SU-DHL-6 (cell line): ENCODE results near the gene S100A5.

Experiments used
- H2AFZ ChIP-seq: fragments of 200-600 bp; sonication (generic); 2 replicates; pipeline ENCODE4 v1.6.1; 2014; ENCODE audit warnings: low read depth, mild to moderate bottlenecking, moderate library complexity, mixed read lengths, antibody characterized with exemption, low read length; ENCODE audit not compliant: severe bottlenecking
- H3F3A ChIP-seq: fragments of 200-600 bp; shearing (Covaris generic); 2 replicates; pipeline ENCODE4 v1.6.0; 2016; ENCODE audit warnings: antibody characterized with exemption, mild to moderate bottlenecking; ENCODE audit not compliant: insufficient read depth
- H3K27ac ChIP-seq: fragments of 200-600 bp; sonication (generic); 2 replicates; pipeline ENCODE4 v1.5.1; 2016; ENCODE audit warnings: low read depth, mild to moderate bottlenecking, low read length, moderate library complexity, mixed read lengths
- H3K27me3 ChIP-seq: fragments of 200-600 bp; sonication (generic), shearing (Covaris generic); 2 replicates; pipeline ENCODE4 v1.6.0; 2014; ENCODE audit warnings: mild to moderate bottlenecking, low read length
- H3K36me3 ChIP-seq: fragments of 200-600 bp; sonication (generic); 2 replicates; pipeline ENCODE4 v1.6.1; 2014; ENCODE audit warnings: mild to moderate bottlenecking, low read length, mixed read lengths
- H3K4me2 ChIP-seq: fragments of 300-600, 200-600 bp; shearing (Covaris generic), sonication (generic); 2 replicates; pipeline ENCODE4 v1.6.0; 2014; ENCODE audit warnings: low read length, low read depth, mild to moderate bottlenecking; ENCODE audit not compliant: poor library complexity, severe bottlenecking
- H3K4me3 ChIP-seq: fragments of 200-600 bp; sonication (generic); 2 replicates; pipeline ENCODE4 v1.5.1; 2014; ENCODE audit warnings: antibody characterized with exemption, low read length, mild to moderate bottlenecking, mixed read lengths; ENCODE audit not compliant: insufficient read depth, poor library complexity, severe bottlenecking
- H3K79me2 ChIP-seq: fragments of 200-600 bp; sonication (generic); 2 replicates; pipeline ENCODE4 v1.6.1; 2014; ENCODE audit warnings: mild to moderate bottlenecking, low read length, moderate library complexity; ENCODE audit not compliant: insufficient read depth
- H3K9ac ChIP-seq: fragments of 200-600 bp; sonication (generic); 2 replicates; pipeline ENCODE4 v1.7.0; 2014; ENCODE audit warnings: mild to moderate bottlenecking, low read length
- H3K9me2 ChIP-seq: fragments of 200-600 bp; sonication (generic); replicated peaks from 2 replicates; pipeline ENCODE4 v1.6.1; 2014; ENCODE audit warnings: low read length; ENCODE audit not compliant: insufficient read depth
- H3K9me3 ChIP-seq: fragments of 200-600 bp; sonication (generic); 2 replicates; pipeline ENCODE4 v1.6.1; 2014; ENCODE audit warnings: low read length, mixed read lengths; ENCODE audit not compliant: insufficient read depth
- H4K20me1 ChIP-seq: fragments of 200-600 bp; sonication (generic); 2 replicates; pipeline ENCODE4 v1.6.1; 2014; ENCODE audit warnings: low read depth, mild to moderate bottlenecking, antibody characterized with exemption, low read length, moderate library complexity, mixed read lengths
- EZH2phosphoT487 ChIP-seq: fragments of 200-600 bp; sonication (generic), shearing (Covaris generic); conservative IDR thresholded peaks from 2 replicates; pipeline ENCODE4 v1.6.1; 2018; ENCODE audit warnings: mild to moderate bottlenecking, antibody characterized with exemption, low read length, moderate library complexity, mixed read lengths
- TF ChIP-seq, protein P1 (sequence below): fragments of 200-600 bp; sonication (generic); IDR thresholded peaks from one replicate; pipeline ENCODE4 v1.5.1; 2017; ENCODE audit warnings: antibody characterized with exemption, mild to moderate bottlenecking, low read length, moderate library complexity; ENCODE audit not compliant: insufficient read depth, poor library complexity, severe bottlenecking

S100A5 gene

DNA sequence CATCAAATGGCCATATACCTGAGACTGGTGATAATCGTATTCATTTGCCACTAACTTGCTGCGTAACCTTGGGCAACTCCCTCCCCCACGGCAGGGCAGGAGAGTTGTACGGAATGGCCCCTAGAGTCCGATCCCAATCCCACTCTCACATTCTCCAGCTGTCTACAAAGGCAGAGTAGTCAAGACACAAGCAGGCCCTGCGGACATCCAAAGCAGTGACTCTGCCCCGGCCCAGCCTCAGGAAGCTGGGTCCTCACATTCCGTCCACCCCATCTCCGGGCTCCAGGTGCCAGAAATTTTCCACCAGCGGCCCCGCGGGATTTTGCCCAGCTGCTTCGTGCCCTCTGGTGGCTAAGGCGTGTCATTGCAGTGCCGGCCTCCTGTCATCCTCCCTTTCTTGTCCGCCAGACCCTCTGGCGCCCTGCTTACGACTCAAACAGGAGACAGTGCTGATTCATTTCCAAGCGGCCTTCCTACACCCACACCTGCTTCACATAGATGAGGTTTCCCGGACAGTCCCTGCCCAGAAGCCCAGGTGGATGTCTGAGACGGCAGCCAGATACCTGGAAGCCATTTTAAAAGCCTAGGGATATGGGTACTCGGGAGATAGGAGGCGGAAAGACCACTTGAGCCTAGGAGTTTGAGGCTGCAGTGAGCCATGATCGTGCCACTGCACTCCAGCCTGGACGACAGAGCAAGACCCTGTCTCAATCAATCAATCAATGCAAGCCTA lies 27.8 kb upstream of the S100A5 start:
- Histone ChIP-seq H2AFZ (no peak overlapping the region), H3K79me2 (no peaks in the 10 kb centered on the region), H3K9me2 (no peaks in the 10 kb centered on the region), H3F3A (no peaks in the 10 kb centered on the region), H4K20me1 (no peaks in the 10 kb centered on the region), H3K27me3 (no peaks in the 10 kb centered on the region), H3K9ac (no peak overlapping the region), H3K9me3 (no peaks in the 10 kb centered on the region), H3K27ac (no peak overlapping the region), H3K36me3 (no peaks in the 10 kb centered on the region), H3K4me2 (no peak overlapping the region), H3K4me3 (no peak overlapping the region)
- TF ChIP-seq EZH2phosphoT487, result no peak
- TF ChIP-seq, protein P1, sequence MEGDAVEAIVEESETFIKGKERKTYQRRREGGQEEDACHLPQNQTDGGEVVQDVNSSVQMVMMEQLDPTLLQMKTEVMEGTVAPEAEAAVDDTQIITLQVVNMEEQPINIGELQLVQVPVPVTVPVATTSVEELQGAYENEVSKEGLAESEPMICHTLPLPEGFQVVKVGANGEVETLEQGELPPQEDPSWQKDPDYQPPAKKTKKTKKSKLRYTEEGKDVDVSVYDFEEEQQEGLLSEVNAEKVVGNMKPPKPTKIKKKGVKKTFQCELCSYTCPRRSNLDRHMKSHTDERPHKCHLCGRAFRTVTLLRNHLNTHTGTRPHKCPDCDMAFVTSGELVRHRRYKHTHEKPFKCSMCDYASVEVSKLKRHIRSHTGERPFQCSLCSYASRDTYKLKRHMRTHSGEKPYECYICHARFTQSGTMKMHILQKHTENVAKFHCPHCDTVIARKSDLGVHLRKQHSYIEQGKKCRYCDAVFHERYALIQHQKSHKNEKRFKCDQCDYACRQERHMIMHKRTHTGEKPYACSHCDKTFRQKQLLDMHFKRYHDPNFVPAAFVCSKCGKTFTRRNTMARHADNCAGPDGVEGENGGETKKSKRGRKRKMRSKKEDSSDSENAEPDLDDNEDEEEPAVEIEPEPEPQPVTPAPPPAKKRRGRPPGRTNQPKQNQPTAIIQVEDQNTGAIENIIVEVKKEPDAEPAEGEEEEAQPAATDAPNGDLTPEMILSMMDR, result peak; percentile 82

DNA sequence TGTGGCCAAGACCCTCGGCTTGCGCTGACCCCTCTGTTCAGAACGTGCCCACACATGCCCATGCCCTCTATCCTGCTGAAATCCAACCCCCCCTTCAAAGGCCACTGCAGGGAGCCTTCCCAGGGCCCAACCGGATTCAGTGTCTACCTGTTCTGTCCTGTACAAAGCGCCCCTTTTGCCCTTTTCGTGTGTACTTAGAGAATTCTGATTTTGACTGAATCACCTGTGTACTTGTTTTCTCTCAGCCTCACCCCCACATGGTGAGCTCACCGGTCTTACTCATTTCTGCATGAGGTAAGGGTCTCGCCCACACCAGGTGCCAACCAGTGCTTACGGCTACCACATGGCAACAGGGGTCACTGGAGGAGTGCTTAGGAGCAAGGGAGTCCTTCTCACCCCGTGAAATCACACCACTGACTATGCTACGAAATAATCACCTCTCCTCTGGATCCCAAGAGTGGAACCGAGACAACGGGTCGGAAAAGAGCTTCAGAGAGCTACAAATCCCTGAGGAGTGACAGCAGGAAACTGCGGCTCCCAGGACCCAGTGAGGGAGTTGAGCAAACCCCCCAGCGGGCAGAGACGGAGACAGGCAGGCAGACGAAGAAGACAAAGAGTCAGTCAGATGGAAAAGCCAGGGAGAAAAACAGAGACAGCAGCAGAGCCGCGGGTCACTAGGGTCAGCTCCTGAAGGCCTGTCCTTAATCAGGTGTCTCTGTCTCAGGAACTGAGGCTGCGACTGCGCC lies 27.1 kb upstream of the S100A5 start:
- Histone ChIP-seq H3K4me3 (no peak overlapping the region), H3K27ac (no peak overlapping the region), H3F3A (no peaks in the 10 kb centered on the region), H3K9me2 (no peaks in the 10 kb centered on the region), H3K27me3 (no peaks in the 10 kb centered on the region), H3K9ac (no peak overlapping the region), H4K20me1 (no peaks in the 10 kb centered on the region), H3K9me3 (no peaks in the 10 kb centered on the region), H3K4me2 (no peak overlapping the region), H2AFZ (no peak overlapping the region), H3K79me2 (no peaks in the 10 kb centered on the region), H3K36me3 (no peaks in the 10 kb centered on the region)
- TF ChIP-seq, protein P1, result no peak
- TF ChIP-seq EZH2phosphoT487, result no peak

DNA sequence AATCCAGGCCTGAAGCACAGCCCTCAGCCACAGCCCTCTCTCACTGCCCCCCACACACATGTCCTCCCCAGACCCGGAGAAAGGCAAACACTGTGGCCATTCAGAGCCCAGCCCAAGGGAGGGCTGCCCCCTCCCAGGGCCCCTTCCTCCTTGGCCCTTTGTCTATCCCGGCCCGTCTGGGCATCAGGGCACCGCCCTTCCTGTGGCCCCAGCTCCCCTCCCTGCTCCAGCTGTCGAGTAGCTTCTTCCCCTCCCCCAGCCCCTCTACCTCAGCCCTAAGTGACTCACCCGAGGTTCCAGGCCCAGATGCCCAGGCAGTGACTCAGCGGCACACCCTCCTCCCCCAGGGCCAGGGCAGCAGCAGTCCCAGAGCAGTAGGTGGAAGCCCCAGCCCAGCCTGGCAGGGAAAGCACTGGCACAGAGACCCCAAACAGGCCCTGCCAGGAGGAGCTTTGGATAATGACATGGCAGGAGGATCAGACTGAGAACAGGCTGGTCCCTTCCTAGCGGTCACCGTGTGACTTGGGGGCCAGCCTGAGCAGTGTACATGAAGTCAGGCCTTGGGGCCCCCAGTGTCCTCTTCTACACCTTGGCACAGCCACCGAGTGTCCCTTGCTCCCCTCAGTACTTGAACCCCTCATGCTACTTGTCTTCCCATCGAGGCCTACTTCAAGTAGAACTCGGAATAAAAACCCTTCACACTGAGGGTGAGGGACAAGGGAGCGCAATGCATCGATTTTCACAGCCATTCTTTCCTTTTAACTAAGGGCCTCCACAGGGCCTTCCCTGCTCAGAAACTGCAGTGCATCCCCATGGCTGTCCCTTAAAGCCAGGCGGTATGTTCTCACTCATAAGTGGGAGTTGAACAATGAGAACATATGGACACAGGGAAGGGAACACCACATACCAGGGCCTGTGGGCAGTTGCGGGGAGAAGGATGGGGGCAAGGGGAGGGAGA lies 26.0 kb upstream of the S100A5 start:
- no peak overlapping the region for H2AFZ ChIP-seq
- H3K9ac ChIP-seq, result no peak overlapping the region
- H3K79me2 ChIP-seq, result no peaks in the 10 kb centered on the region
- no peak overlapping the region for H3K4me2 ChIP-seq
- H3K9me2 ChIP-seq, result no peaks in the 10 kb centered on the region
- H3F3A ChIP-seq, result no peaks in the 10 kb centered on the region
- H3K27ac ChIP-seq, result no peak overlapping the region
- no peaks in the 10 kb centered on the region for H3K27me3 ChIP-seq
- no peaks in the 10 kb centered on the region for H3K9me3 ChIP-seq
- H4K20me1 ChIP-seq, result no peaks in the 10 kb centered on the region
- no peak overlapping the region for H3K4me3 ChIP-seq
- TF ChIP-seq, protein P1, result no peak
- TF ChIP-seq EZH2phosphoT487, result no peak
- H3K36me3 ChIP-seq, result no peaks in the 10 kb centered on the region
